Measurements from ENCODE around the gene PKP4.

PKP4 gene

DNA sequence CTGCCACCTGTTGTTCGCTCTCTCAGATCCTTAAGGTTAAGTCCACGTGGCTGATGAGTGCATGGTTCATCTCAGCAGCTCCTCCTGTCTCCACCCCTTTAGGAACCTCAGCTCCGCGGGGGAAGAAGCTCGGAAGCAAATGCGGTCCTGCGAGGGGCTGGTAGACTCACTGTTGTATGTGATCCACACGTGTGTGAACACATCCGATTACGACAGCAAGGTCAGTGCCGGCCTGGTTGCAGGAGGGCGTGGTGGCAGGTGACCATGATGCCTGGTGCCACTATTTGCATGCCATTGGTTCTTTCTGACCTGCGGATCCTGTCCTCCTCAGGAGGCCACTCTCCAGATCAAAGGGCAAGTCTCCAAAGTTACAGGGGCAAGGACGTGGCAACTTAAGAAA is 204.5 kb downstream of the PKP4 start:
- Histone ChIP-seq H3K27ac (ENCODE audit: low read depth, low read length) (no peak overlapping the region), H3K36me3 (ENCODE audit: insufficient read depth, low read length) (peaks cover 14% of the 10 kb centered on the region), H3K4me1 (ENCODE audit: insufficient read depth, low read length) (peaks cover 3% of the 10 kb centered on the region), H3K9me3 (ENCODE audit: low read length) (no peaks in the 10 kb centered on the region), H3K9ac (ENCODE audit: low read length) (no peak overlapping the region), H3K4me3 (ENCODE audit: low read depth in 1 of 2, low read length in 2 of 2) (no peak overlapping the region), H3K27me3 (ENCODE audit: control insufficient read depth in 1 of 2, insufficient read depth in 2 of 2, low read length in 2 of 2) (no peaks in the 10 kb centered on the region)

DNA sequence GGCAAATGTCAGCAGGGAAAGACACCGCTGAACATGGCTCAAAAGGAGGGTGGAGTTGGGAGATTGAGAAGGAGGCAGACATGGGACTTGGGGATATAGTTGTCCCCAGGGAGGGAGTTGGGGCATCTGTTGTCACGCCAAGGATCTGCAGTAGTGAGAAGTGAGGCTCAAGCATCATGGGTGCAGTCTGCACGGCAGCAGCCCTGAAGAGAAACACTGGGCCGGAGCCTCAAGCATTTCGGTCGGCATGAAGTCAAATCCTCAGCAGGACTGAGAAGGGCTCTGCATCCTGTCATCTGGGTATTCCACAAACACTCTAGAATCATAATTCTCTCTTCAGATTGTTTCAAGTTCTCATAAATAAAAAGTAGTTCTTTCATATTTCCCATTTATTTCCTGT is 205.7 kb downstream of the PKP4 start:
- peaks cover 15% of the 10 kb centered on the region for H3K36me3 ChIP-seq (ENCODE audit: insufficient read depth, low read length)

DNA sequence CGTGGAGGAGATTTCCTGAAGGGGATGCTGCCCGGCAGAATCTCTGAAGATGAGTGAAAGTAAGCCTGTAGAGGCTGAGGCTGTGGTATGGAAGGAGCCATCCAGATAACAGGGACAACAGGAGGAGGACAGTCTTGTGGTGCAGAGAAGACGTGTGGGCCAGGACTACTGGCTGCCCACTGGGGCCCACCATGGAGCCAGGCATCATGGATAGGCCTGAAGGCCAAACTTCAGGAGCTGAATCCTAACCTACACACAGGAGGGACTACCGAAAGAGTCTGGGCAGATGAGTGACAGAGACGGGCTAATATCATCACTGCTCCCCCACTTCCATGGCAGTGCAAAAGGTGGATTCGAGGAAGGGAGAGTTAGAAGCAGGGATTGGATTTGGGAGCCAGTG is 207.0 kb downstream of the PKP4 start:
- Histone ChIP-seq H3K27ac (ENCODE audit: low read depth, low read length) (no peak overlapping the region), H3K36me3 (ENCODE audit: insufficient read depth, low read length) (peaks cover 15% of the 10 kb centered on the region), H3K4me3 (ENCODE audit: low read depth in 1 of 2, low read length in 2 of 2) (no peak overlapping the region), H3K9me3 (ENCODE audit: low read length) (no peaks in the 10 kb centered on the region), H3K9ac (ENCODE audit: low read length) (no peak overlapping the region), H3K4me1 (ENCODE audit: insufficient read depth, low read length) (peaks cover 3% of the 10 kb centered on the region), H3K27me3 (ENCODE audit: control insufficient read depth in 1 of 2, insufficient read depth in 2 of 2, low read length in 2 of 2) (no peaks in the 10 kb centered on the region)

More for the DNA sequence above, 205.7 kb downstream of the PKP4 start:
- H3K27me3 ChIP-seq (ENCODE audit: control insufficient read depth in 1 of 2, insufficient read depth in 2 of 2, low read length in 2 of 2) = no peaks in the 10 kb centered on the region
- peaks cover 3% of the 10 kb centered on the region for H3K4me1 ChIP-seq (ENCODE audit: insufficient read depth, low read length)
- no peak overlapping the region for H3K9ac ChIP-seq (ENCODE audit: low read length)
- no peak overlapping the region for H3K27ac ChIP-seq (ENCODE audit: low read depth, low read length)
- no peak overlapping the region for H3K4me3 ChIP-seq (ENCODE audit: low read depth in 1 of 2, low read length in 2 of 2)
- H3K9me3 ChIP-seq (ENCODE audit: low read length) = no peaks in the 10 kb centered on the region

DNA sequence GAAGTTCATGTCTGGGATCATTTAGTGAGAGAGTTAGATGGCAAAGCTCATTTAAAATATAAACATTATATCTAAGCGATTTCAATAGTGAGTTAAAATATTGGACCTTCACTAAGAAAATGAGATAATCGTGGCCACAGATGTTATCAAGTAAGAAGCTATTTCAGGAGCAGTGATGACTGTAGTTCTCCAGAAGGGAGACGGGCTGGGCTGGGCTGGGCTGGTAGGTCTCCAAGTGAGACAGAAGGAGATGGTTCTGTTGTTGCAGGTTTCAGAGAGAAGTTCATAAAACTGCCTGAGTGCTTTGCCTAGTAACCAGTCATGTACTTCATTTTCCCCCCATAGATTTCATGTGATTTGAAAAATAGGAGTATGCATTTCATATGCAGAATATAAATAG is 208.2 kb downstream of the PKP4 start:
- H3K9me3 ChIP-seq (ENCODE audit: low read length) = no peaks in the 10 kb centered on the region
- H3K27ac ChIP-seq (ENCODE audit: low read depth, low read length) = no peak overlapping the region
- H3K4me3 ChIP-seq (ENCODE audit: low read depth in 1 of 2, low read length in 2 of 2) = no peak overlapping the region
- no peaks in the 10 kb centered on the region for H3K27me3 ChIP-seq (ENCODE audit: control insufficient read depth in 1 of 2, insufficient read depth in 2 of 2, low read length in 2 of 2)
- H3K4me1 ChIP-seq (ENCODE audit: insufficient read depth, low read length) = peaks cover 3% of the 10 kb centered on the region
- peaks cover 15% of the 10 kb centered on the region for H3K36me3 ChIP-seq (ENCODE audit: insufficient read depth, low read length)
- H3K9ac ChIP-seq (ENCODE audit: low read length) = no peak overlapping the region

DNA sequence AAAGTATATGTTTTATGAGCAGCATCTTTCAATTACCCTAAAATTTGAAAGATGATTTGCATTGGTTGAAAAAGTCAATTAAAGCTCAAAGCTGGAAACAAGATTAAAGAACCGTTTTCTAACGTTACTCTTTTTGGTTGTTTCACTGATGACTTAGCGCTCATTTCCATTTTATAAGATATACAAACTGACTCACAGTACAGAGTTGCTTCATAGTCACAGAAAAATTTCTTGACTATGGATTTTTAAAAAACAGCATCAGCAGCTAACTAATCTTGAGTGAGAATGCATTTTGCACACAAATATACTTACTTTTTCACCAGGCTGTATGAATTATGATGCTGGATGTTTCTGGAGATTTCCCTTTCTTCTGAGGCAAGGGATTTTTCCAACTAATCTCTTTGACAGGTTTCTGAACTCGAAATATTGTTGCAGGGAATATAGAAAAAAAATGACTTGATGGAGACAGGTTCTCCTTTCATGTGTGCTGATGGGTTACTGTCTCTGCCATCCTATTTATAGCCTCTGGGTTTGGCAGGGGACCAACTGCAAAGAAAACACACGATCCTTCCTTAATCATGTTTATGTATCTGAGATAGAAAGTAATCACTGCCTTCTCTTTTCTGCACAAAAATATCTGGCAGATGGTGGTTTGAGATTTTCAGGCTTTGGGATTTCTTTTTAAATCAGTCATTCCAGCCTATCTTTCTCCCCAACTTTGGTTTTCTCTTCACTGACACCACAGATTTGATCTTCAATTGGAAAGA is 209.0 kb downstream of the PKP4 start:
- H3K9me3 ChIP-seq (ENCODE audit: low read length) = no peaks in the 10 kb centered on the region
- peaks cover 15% of the 10 kb centered on the region for H3K36me3 ChIP-seq (ENCODE audit: insufficient read depth, low read length)
- no peaks in the 10 kb centered on the region for H3K27me3 ChIP-seq (ENCODE audit: control insufficient read depth in 1 of 2, insufficient read depth in 2 of 2, low read length in 2 of 2)
- no peak overlapping the region for H3K4me3 ChIP-seq (ENCODE audit: low read depth in 1 of 2, low read length in 2 of 2)
- peaks cover 3% of the 10 kb centered on the region for H3K4me1 ChIP-seq (ENCODE audit: insufficient read depth, low read length)
- no peak overlapping the region for H3K27ac ChIP-seq (ENCODE audit: low read depth, low read length)
- H3K9ac ChIP-seq (ENCODE audit: low read length) = no peak overlapping the region

DNA sequence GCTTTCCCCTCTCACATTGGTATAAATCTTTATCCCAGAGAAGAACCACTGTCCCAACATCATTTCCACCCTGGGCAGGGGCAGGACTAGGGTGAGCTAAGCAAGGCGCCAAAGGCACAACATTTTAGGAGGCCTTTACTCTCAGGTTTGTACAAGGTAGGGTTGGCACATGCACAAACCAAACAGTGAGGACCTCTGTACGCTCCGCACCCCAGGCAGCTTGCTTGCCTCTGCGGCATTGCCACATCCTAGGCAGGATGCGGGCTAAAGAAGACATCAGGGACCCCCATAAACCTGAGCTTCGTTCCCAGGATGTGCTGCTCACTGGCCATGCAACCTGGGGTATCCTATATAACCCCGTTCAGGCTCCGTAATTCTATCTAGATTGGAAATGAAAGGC is 210.2 kb downstream of the PKP4 start:
- Histone ChIP-seq H3K36me3 (ENCODE audit: insufficient read depth, low read length) (peaks cover 15% of the 10 kb centered on the region), H3K27me3 (ENCODE audit: control insufficient read depth in 1 of 2, insufficient read depth in 2 of 2, low read length in 2 of 2) (no peaks in the 10 kb centered on the region), H3K9me3 (ENCODE audit: low read length) (no peaks in the 10 kb centered on the region), H3K4me3 (ENCODE audit: low read depth in 1 of 2, low read length in 2 of 2) (no peak overlapping the region), H3K9ac (ENCODE audit: low read length) (no peak overlapping the region), H3K27ac (ENCODE audit: low read depth, low read length) (no peak overlapping the region), H3K4me1 (ENCODE audit: insufficient read depth, low read length) (peaks cover 3% of the 10 kb centered on the region)

DNA sequence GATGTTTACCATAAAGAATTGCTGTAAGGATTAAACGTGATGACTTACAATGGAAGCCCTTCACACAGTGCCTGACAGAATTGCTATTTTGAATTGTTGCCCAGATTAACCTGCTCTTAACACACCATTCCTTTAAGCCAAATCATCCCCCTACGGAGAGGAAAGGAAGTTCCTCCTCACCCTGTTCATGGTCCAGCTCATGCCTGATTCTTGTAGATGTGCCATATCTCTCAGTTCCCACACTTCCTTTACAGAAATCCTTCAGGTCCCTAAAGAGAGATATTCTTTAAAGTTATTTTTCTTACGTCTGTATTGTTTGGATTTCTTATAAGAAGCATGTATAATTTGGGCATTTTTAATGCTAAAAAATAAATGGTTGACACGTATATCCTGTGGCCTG is 210.8 kb downstream of the PKP4 start:
- H3K27ac ChIP-seq (ENCODE audit: low read depth, low read length) = no peak overlapping the region
- H3K9me3 ChIP-seq (ENCODE audit: low read length) = no peaks in the 10 kb centered on the region
- no peak overlapping the region for H3K4me3 ChIP-seq (ENCODE audit: low read depth in 1 of 2, low read length in 2 of 2)
- H3K36me3 ChIP-seq (ENCODE audit: insufficient read depth, low read length) = peaks cover 15% of the 10 kb centered on the region
- no peaks in the 10 kb centered on the region for H3K27me3 ChIP-seq (ENCODE audit: control insufficient read depth in 1 of 2, insufficient read depth in 2 of 2, low read length in 2 of 2)
- H3K9ac ChIP-seq (ENCODE audit: low read length) = no peak overlapping the region
- peaks cover 3% of the 10 kb centered on the region for H3K4me1 ChIP-seq (ENCODE audit: insufficient read depth, low read length)

DNA sequence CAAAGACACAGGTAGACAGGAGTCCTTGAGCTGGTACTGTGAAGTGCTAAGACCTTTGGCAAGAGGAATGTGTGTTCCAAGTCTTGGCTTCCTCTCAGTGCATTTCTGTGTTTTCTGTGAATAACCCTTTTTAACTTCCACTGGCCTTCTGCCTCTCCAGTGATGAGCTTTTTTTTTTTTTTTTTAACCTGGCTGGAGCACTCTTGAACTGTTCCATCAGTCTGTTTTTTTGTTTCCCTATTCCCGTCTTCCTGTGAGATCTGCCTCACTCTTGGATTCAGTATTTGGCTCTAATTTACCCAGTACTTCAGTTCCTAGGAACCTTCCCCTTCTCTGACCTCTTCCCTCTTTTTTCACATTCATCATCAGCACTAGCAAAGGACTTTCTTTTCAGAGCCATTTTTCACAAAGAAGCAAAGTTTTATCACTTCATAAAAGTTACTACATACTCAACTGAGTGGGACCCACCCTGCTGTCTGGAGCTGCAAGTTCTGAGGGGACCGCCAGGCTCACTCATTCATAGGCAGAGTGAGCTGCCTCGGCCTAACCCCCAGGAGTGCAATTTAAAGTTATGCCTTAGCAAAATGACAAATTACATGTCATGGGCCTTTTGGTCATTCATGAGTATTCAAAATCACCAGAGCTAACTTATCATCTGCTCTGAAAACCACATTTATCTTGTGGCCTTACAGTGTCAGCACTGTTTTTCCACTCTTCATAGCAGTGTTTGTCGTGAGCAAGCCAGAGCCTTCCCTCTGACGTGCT is 211.4 kb downstream of the PKP4 start:
- H3K27me3 ChIP-seq (ENCODE audit: control insufficient read depth in 1 of 2, insufficient read depth in 2 of 2, low read length in 2 of 2) = no peaks in the 10 kb centered on the region
- no peak overlapping the region for H3K9ac ChIP-seq (ENCODE audit: low read length)
- H3K4me3 ChIP-seq (ENCODE audit: low read depth in 1 of 2, low read length in 2 of 2) = no peak overlapping the region
- H3K9me3 ChIP-seq (ENCODE audit: low read length) = no peaks in the 10 kb centered on the region
- H3K4me1 ChIP-seq (ENCODE audit: insufficient read depth, low read length) = peaks cover 3% of the 10 kb centered on the region
- peaks cover 12% of the 10 kb centered on the region for H3K36me3 ChIP-seq (ENCODE audit: insufficient read depth, low read length)
- H3K27ac ChIP-seq (ENCODE audit: low read depth, low read length) = no peak overlapping the region

DNA sequence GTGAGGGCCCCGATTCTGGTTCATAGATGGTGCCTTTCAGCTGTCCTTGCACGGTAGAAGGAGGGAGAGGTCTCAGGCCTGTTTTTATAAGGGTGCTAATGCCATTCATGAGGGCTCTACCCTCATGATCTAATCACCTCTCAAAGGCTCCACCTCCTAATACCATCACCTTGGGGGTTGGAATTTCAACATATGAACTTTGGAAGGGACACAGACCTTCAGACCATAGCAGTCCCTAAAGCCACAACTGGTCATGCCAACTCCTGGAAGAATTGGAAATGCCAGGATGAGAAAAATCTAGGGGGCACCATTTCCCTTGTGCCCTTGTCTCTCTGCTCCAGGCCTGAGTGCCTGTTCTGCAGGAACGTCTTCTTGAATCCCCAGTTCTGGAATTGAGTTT is 213.5 kb downstream of the PKP4 start:
- H3K4me3 ChIP-seq (ENCODE audit: low read depth in 1 of 2, low read length in 2 of 2) = no peak overlapping the region
- H3K9me3 ChIP-seq (ENCODE audit: low read length) = no peaks in the 10 kb centered on the region
- H3K9ac ChIP-seq (ENCODE audit: low read length) = no peak overlapping the region
- H3K36me3 ChIP-seq (ENCODE audit: insufficient read depth, low read length) = peaks cover 16% of the 10 kb centered on the region
- no peaks in the 10 kb centered on the region for H3K27me3 ChIP-seq (ENCODE audit: control insufficient read depth in 1 of 2, insufficient read depth in 2 of 2, low read length in 2 of 2)
- H3K27ac ChIP-seq (ENCODE audit: low read depth, low read length) = no peak overlapping the region
- H3K4me1 ChIP-seq (ENCODE audit: insufficient read depth, low read length) = peaks cover 3% of the 10 kb centered on the region

DNA sequence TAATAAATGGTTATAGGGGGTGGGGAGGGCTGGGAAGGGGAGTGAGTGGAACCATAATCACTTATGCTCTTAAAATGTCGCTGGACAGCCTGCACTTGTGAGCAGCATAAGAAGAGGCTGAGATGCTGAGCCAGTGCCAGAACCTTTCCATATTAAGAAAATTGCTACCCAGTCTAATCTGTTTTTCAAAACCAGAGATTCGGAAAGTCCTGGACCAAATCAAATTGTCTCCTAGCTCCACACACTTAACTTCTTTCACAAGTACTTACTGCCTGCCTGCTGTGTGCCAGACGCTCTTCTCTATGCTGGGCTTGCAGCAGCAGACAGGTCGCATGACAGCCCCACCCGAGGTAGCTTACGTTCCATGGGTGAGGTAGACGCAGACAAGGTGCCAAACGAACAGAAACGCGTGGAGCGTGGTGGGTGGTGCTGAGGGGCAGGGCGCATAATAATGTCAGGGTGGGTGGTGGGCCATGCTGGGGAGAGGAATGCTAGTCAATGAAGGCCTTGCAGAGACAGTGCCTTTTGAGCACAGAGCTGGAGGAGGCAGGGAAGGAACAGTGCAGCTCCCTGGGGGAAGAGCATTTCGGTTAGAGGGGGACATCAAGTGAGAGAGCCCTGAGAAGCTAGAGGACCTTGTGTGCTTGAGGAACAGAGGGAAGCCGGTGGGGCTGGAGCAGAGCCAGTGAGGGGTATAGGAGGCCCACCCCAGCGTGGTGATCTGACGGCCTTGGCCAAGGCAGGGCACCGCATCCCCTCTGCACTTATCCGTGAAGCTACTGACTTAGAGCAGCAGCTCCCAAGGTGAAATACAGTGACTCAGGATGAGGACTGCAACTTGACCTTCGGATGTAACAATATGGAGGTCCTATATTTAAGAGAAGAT is 214.9 kb downstream of the PKP4 start:
- H3K36me3 ChIP-seq (ENCODE audit: insufficient read depth, low read length) = peaks cover 24% of the 10 kb centered on the region

DNA sequence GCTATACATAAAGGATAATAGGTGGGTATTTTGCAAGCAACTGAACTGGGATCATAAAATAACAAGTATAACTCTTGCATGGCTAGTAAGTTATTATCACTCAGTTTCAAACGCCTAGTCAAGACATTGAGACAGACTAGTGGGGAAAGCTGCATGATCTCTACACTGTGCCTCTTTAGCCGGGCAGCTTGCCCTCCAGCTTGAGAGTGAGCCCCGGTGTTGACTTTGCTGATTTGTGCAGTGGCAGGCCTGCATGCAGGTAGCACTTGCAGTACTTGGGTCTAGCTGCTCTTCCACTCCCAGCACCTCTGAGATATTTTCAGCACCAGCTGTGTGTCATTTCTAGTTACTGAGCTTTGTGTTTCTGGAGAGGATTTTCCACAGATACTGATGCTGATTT is 219.5 kb downstream of the PKP4 start:
- H3K27me3 ChIP-seq (ENCODE audit: control insufficient read depth in 1 of 2, insufficient read depth in 2 of 2, low read length in 2 of 2) = no peaks in the 10 kb centered on the region
- H3K9ac ChIP-seq (ENCODE audit: low read length) = no peak overlapping the region
- no peaks in the 10 kb centered on the region for H3K4me1 ChIP-seq (ENCODE audit: insufficient read depth, low read length)
- no peak overlapping the region for H3K4me3 ChIP-seq (ENCODE audit: low read depth in 1 of 2, low read length in 2 of 2)
- H3K27ac ChIP-seq (ENCODE audit: low read depth, low read length) = no peak overlapping the region
- H3K9me3 ChIP-seq (ENCODE audit: low read length) = no peaks in the 10 kb centered on the region
- H3K36me3 ChIP-seq (ENCODE audit: insufficient read depth, low read length) = peaks cover 25% of the 10 kb centered on the region

More for the DNA sequence above, 214.9 kb downstream of the PKP4 start:
- Histone ChIP-seq H3K27ac (ENCODE audit: low read depth, low read length) (no peak overlapping the region), H3K9ac (ENCODE audit: low read length) (no peak overlapping the region), H3K9me3 (ENCODE audit: low read length) (no peaks in the 10 kb centered on the region), H3K4me1 (ENCODE audit: insufficient read depth, low read length) (no peaks in the 10 kb centered on the region), H3K4me3 (ENCODE audit: low read depth in 1 of 2, low read length in 2 of 2) (no peak overlapping the region), H3K27me3 (ENCODE audit: control insufficient read depth in 1 of 2, insufficient read depth in 2 of 2, low read length in 2 of 2) (no peaks in the 10 kb centered on the region)
